Measurements from ENCODE around the gene PHACTR3. TPM values are rescaled to one million over a fixed set of nuclear protein-coding genes. Genes with fewer than 3 reads are reported as not detected.

PHACTR3 gene
- total and polyA plus RNA-seq, 2 donors (not counting 3 experiments of a cell fraction or from before 2014, with no cell fraction given) = not detected

- no peaks in the 10 kb centered on the region for H3K36me3 ChIP-seq (ENCODE audit: control insufficient read depth in 2 of 2, extremely low read depth in 1 of 2, insufficient read depth in 2 of 2, low read length in 2 of 2)
- no peaks in the 10 kb centered on the region for H4K20me1 ChIP-seq (replicated peaks; ENCODE audit: control insufficient read depth, extremely low read depth, insufficient read depth, low read length)
- no peak overlapping the region for H3K27ac ChIP-seq (ENCODE audit: insufficient read depth, low read depth, low read length)
- no peaks in the 10 kb centered on the region for H3K27me3 ChIP-seq (ENCODE audit: control insufficient read depth in 2 of 2, insufficient read depth in 2 of 2, low read length in 2 of 2)
- BruUV-seq (replicated peaks) = no TSS peak
- intact Hi-C loops (cut with micrococcal nuclease) = no loop called here
- no peak overlapping the region for H3K4me2 ChIP-seq (ENCODE audit: insufficient read depth, low read length)
- FAIRE-seq (no peak), DNase-seq (ENCODE audit: low read depth, low spot score) (no peak)
- no peak overlapping the region for H3K4me3 ChIP-seq (replicated peaks in 1 of 3; ENCODE audit: insufficient read depth in 1 of 3, low read depth in 1 of 3, low read length in 3 of 3)
- H2AFZ ChIP-seq (ENCODE audit: low read depth, low read length) = no peak overlapping the region
- H3K9ac ChIP-seq (replicated peaks; ENCODE audit: extremely low read depth, insufficient read depth, low read length) = no peak overlapping the region
- no peaks in the 10 kb centered on the region for H3K9me3 ChIP-seq (replicated peaks; ENCODE audit: control insufficient read depth, insufficient read depth, low read length)
- H3K79me2 ChIP-seq (ENCODE audit: control insufficient read depth, insufficient read depth, low read length) = no peaks in the 10 kb centered on the region
- TF ChIP-seq MYC (IDR thresholded peaks at IDR 0.05; ENCODE audit: low read depth, low read length) = no peak
- no peak for TF ChIP-seq MAX (IDR thresholded peaks at IDR 0.05; ENCODE audit: insufficient read depth, insufficient read length)
- TF ChIP-seq JUN (IDR thresholded peaks at IDR 0.05; ENCODE audit: borderline replicate concordance, insufficient read depth, insufficient read length, low read depth) = no peak
- TF ChIP-seq POLR2AphosphoS5 (IDR thresholded peaks at IDR 0.05; ENCODE audit: insufficient read depth, low read depth, low read length) = no peak
- no peak for TF ChIP-seq POLR2A (IDR thresholded peaks at IDR 0.05; ENCODE audit: low read depth, low read length)
- no peak for TF ChIP-seq CTCF (IDR thresholded peaks at IDR 0.05; ENCODE audit: extremely low read depth in 1 of 2, insufficient read depth in 1 of 2, low read depth in 1 of 2, low read length in 2 of 2)
- TF ChIP-seq GATA2 (IDR thresholded peaks at IDR 0.05; ENCODE audit: insufficient read depth, insufficient read length, low read depth, low read length) = no peak
- no peak for TF ChIP-seq EZH2 (IDR thresholded peaks at IDR 0.05; ENCODE audit: borderline replicate concordance, low read depth, low read length, severe bottlenecking)
- no peak for TF ChIP-seq FOS (IDR thresholded peaks at IDR 0.05; ENCODE audit: borderline replicate concordance, insufficient read depth, low read length)
- no peaks in the 10 kb centered on the region for H3K4me1 ChIP-seq (ENCODE audit: control insufficient read depth, extremely low read depth, insufficient read depth, low read length)
- POLR2A ChIA-PET = no interaction called here
- dilution Hi-C loops (cut with MboI; ENCODE audit: extremely low pct_ligation_motif_present, low sequenced_read_pairs) = no loop called here
- H3K9me1 ChIP-seq (replicated peaks; ENCODE audit: control insufficient read depth, extremely low read depth, insufficient read depth, low read length) = no peaks in the 10 kb centered on the region
- CTCF ChIA-PET = no interaction called here
Measured at GRCh38 chr20:59559863-59560262, 44.5 kb upstream of the PHACTR3 start.
